Esophagus muscularis mucosa (tissue), 4 donors: Measurements from ENCODE around the gene YPEL5. TPM values are rescaled to one million over a fixed set of nuclear protein-coding genes. Genes with fewer than 3 reads are reported as not detected.

Source experiments
- DNase-seq: peaks from one replicate; pipeline ENCODE4 v3.0.0-alpha.2; 2017; ENCODE audit errors: extremely low spot score
- H3K27ac ChIP-seq, 4 donors: fragments of 200-600 bp; sonication (generic); replicated peaks in 1 of 4; 1 replicate in 3 of 4; 2 replicates in 1 of 4; pipeline ENCODE4 v1.5.1; 2016 to 2019; ENCODE audit warnings: mild to moderate bottlenecking in 1 of 4
- H3K27me3 ChIP-seq, 4 donors: fragments of 200-600 bp; sonication (generic); one replicate each; pipeline versions ENCODE4 v1.5.1 to v1.6.0; 2016 to 2019
- H3K36me3 ChIP-seq, 4 donors: fragments of 200-600 bp; sonication (generic); one replicate each; pipeline ENCODE4 v1.5.1; 2016 to 2019
- H3K4me1 ChIP-seq, 4 donors: fragments of 200-600 bp; sonication (generic); one replicate each; pipeline ENCODE4 v1.5.1; 2016 to 2019
- H3K4me3 ChIP-seq, 4 donors: fragments of 200-600 bp; sonication (generic); 1 replicate in 2 of 4; 2 replicates in 2 of 4; pipeline ENCODE4 v1.5.1; 2016 to 2019; ENCODE audit warnings: mild to moderate bottlenecking in 4 of 4, moderate library complexity in 1 of 4
- H3K9me3 ChIP-seq, 4 donors: fragments of 200-600 bp; sonication (generic); 1 replicate in 3 of 4; 2 replicates in 1 of 4; pipeline ENCODE4 v1.5.1; 2016 to 2019
- EP300 ChIP-seq: sonication (generic); formaldehyde crosslinking; IDR thresholded peaks from one replicate; pipeline ENCODE4 v1.6.1; 2017; ENCODE audit warnings: antibody characterized with exemption
- POLR2A ChIP-seq: fragments of 450-650 bp; IDR thresholded peaks from one replicate; pipeline ENCODE4 v1.6.1; 2017; ENCODE audit warnings: antibody characterized with exemption, moderate library complexity, mild to moderate bottlenecking, low read depth
- POLR2AphosphoS5 ChIP-seq, 2 donors: sonication (generic); formaldehyde crosslinking; IDR thresholded peaks; one replicate each; pipeline ENCODE4 v1.6.1; 2017; ENCODE audit warnings: antibody characterized with exemption in 2 of 2
- WGBS: methylation state at CpG from one replicate; pipeline ENCODE4 v1.1.5; 2018; 5-methylcytosine and 5-hydroxymethylcytosine counted together
- intact Hi-C: fragments of 100-400 bp; cut with DNase I; formaldehyde crosslinking; loops from one replicate; pipeline ENCODE4 v1.15.1; 2023
- total RNA-seq, 4 donors: library from RNA; depleted of rRNA; stranded (reverse); fragments of >200 nt; gene quantifications; one replicate each; pipeline versions ENCODE4 v1.1.0 to v1.2.1, GENCODE V29; 2016
- TF ChIP-seq, protein P1 (sequence below), 3 experiments: fragments of 200-600 bp in 2 of 3; fragments of 450-650 bp in 1 of 3; sonication (generic) in 2 of 3; IDR thresholded peaks; one replicate each; pipeline ENCODE4 v1.5.1; 2017 to 2019; ENCODE audit warnings: antibody characterized with exemption in 3 of 3, mild to moderate bottlenecking in 2 of 3, moderate library complexity in 1 of 3

Gene YPEL5
- total RNA-seq, 4 donors from 2014 or later, result 96.0 to 148 (median 109) TPM

DNA sequence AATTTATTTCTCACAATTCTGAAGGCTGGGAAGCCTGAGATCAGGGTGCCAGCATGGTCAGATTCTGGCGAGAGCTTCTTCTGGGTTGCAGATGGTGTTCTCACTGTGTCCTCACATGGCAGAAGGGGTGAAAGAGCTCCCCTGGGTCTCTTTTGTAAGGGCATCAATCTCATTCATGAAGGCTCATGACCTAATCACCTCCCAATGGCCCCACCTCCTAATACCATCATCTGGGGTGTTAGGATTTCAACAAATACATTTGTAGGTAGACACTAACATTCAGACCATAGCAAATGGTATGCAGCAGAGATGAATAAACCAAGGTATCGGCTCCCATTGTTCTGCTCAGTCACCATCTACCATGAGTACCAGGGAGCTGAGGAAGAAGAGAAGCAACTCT lies 32.7 kb downstream of the YPEL5 start:
- 100% methylated on average over 2 of the region's 2 CpGs for WGBS
- DNase-seq, result peak; percentile 72
- no peaks in the 10 kb centered on the region for H3K36me3 ChIP-seq
- intact Hi-C loops, result no loop called here
- no peaks in the 10 kb centered on the region for H3K27me3 ChIP-seq
- H3K27ac ChIP-seq, result peak overlapping the region in 3 of 4 donors; percentile 46 to 74 (median 47)
- TF ChIP-seq, protein P1, sequence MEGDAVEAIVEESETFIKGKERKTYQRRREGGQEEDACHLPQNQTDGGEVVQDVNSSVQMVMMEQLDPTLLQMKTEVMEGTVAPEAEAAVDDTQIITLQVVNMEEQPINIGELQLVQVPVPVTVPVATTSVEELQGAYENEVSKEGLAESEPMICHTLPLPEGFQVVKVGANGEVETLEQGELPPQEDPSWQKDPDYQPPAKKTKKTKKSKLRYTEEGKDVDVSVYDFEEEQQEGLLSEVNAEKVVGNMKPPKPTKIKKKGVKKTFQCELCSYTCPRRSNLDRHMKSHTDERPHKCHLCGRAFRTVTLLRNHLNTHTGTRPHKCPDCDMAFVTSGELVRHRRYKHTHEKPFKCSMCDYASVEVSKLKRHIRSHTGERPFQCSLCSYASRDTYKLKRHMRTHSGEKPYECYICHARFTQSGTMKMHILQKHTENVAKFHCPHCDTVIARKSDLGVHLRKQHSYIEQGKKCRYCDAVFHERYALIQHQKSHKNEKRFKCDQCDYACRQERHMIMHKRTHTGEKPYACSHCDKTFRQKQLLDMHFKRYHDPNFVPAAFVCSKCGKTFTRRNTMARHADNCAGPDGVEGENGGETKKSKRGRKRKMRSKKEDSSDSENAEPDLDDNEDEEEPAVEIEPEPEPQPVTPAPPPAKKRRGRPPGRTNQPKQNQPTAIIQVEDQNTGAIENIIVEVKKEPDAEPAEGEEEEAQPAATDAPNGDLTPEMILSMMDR (IDR thresholded peaks at IDR 0.05), result no peak
- TF ChIP-seq POLR2A (no peak), EP300 (no peak), POLR2AphosphoS5 (IDR thresholded peaks at IDR 0.05) (no peak)
- H3K9me3 ChIP-seq, result no peaks in the 10 kb centered on the region
- no peak overlapping the region for H3K4me3 ChIP-seq
- H3K4me1 ChIP-seq, result peaks cover 7 to 22% (median 19%) of the 10 kb centered on the region in 4 donors

DNA sequence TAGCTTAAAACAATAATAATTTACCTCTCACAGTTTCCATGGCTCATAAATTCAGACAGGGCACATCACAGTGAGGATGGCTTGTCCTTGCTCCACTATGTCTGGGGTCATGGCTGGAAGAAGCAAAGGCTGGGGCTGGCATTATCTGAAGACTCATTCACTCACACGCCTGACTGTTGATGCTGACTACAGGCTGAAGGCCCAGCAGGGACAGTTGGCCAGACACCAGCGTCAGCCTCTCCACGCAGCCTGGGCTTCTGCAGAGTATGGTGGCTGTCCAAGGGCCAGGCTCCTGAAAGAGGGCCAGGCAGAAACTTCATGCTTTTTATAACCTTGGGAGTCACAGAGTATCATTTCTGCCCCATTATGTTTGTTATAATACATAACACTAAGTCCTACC lies 33.4 kb downstream of the YPEL5 start:
- Histone ChIP-seq H3K4me3 (no peak overlapping the region), H3K36me3 (no peaks in the 10 kb centered on the region), H3K9me3 (no peaks in the 10 kb centered on the region), H3K27me3 (no peaks in the 10 kb centered on the region), H3K27ac (no peak overlapping the region), H3K4me1 (peaks cover 7 to 22% (median 19%) of the 10 kb centered on the region in 4 donors)
- no CpG with 5 or more reads among the region's 3 CpGs for WGBS
- intact Hi-C loops, result no loop called here
- DNase-seq, result no peak
- no peak for TF ChIP-seq POLR2AphosphoS5 (IDR thresholded peaks at IDR 0.05)
- TF ChIP-seq, protein P1 (IDR thresholded peaks at IDR 0.05), result no peak
- TF ChIP-seq EP300, result no peak
- TF ChIP-seq POLR2A, result no peak

DNA sequence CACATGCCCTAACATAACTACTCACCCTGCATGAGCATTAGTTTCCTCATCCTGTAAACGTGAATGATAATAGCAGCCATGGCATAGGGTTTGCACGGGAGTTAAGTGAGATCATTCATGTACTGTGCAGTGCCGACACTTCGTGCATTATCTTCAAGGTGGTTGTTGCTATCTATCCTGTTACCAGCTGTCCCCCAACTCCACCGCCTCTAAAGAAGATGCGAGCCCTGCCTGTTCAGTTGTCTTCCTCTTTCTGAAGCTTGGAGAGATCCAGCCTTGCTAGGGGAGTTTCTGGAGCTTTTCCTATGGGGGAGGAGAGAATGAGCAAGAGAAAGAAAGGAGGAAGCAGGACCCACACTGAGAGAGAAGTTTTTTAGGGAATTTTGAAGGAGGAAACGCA lies 34.4 kb downstream of the YPEL5 start:
- WGBS, result 81% methylated on average over 7 of the region's 7 CpGs

DNA sequence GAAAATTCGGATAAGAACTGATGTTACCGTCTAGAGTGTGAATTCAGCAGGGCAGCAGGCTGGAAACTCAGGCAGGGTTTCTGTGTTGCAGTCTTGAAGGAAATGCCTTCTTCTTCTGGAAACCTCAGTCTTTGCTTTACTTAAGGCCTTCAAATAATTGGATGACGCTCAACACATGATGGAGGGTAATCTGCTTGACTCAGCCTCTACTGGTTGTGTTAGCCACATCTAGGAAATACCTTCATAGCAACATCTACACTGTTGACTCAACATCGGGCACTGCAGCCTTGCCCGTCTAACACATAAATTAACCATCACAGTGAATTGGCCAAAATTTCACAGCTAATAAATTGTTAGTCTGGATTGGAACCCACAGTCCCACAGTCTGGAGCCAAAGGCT lies 37.2 kb downstream of the YPEL5 start:
- Histone ChIP-seq H3K27ac (no peak overlapping the region), H3K4me3 (no peak overlapping the region), H3K36me3 (no peaks in the 10 kb centered on the region), H3K27me3 (no peaks in the 10 kb centered on the region), H3K9me3 (no peaks in the 10 kb centered on the region), H3K4me1 (peaks cover 0 to 9% (median 6%) of the 10 kb centered on the region in 4 donors)
- intact Hi-C loops, result no loop called here
- no peak for DNase-seq
- no peak for TF ChIP-seq EP300
- TF ChIP-seq, protein P1 (IDR thresholded peaks at IDR 0.05), result no peak
- TF ChIP-seq POLR2AphosphoS5 (IDR thresholded peaks at IDR 0.05), result no peak
- no peak for TF ChIP-seq POLR2A
- 93% methylated on average over 5 of the region's 5 CpGs for WGBS

More for the DNA sequence above, 34.4 kb downstream of the YPEL5 start:
- intact Hi-C loops, result no loop called here
- Histone ChIP-seq H3K27me3 (no peaks in the 10 kb centered on the region), H3K36me3 (no peaks in the 10 kb centered on the region), H3K4me1 (peaks cover 7 to 22% (median 19%) of the 10 kb centered on the region in 4 donors), H3K9me3 (no peaks in the 10 kb centered on the region), H3K4me3 (no peak overlapping the region), H3K27ac (no peak overlapping the region)
- no peak for DNase-seq
- TF ChIP-seq POLR2A, result no peak
- TF ChIP-seq, protein P1 (IDR thresholded peaks at IDR 0.05), result no peak
- no peak for TF ChIP-seq EP300
- no peak for TF ChIP-seq POLR2AphosphoS5 (IDR thresholded peaks at IDR 0.05)

DNA sequence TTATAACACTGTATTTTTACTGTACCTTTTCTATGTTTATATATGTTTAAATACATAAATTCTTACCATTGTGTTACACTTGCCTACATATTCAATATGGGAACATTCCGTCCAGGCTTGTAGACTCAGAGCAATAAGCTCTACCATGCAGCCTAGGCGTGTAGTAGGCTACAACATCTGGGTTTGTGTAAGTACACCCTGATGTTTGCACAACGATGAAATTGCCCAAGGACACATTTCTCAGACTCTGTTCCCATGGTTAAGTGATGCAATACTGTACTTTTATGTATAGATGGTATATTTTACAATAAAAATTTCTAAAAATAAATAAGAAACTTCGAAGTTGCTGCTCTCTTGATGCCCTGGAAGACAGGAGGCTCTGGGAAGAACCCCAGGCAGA lies 38.4 kb downstream of the YPEL5 start:
- no peak for DNase-seq
- Histone ChIP-seq H3K36me3 (no peaks in the 10 kb centered on the region), H3K4me1 (no peaks in the 10 kb centered on the region), H3K4me3 (no peak overlapping the region), H3K27ac (no peak overlapping the region), H3K27me3 (no peaks in the 10 kb centered on the region), H3K9me3 (no peaks in the 10 kb centered on the region)
- no peak for TF ChIP-seq POLR2AphosphoS5 (IDR thresholded peaks at IDR 0.05)
- TF ChIP-seq POLR2A, result no peak
- TF ChIP-seq EP300, result no peak
- TF ChIP-seq, protein P1 (IDR thresholded peaks at IDR 0.05), result no peak
- WGBS, result 78% methylated on average over 4 of the region's 4 CpGs
- intact Hi-C loops, result no loop called here
